Activated naive CD8-positive, alpha-beta T cell (primary cell): ENCODE data around the gene ITIH2.
"Not testable (repeated sequence)": the region's sequence is repeated elsewhere in the genome, so short reads cannot be mapped to it uniquely, and the experiment has no call there.

Source experiments
- H3K27ac Mint-ChIP-seq: one replicate; pipeline ENCODE4 v1.8.0; 2021; ENCODE audit warnings: mixed read lengths
- H3K27me3 Mint-ChIP-seq: one replicate; pipeline ENCODE4 v1.8.0; 2021; ENCODE audit warnings: mixed read lengths
- H3K36me3 Mint-ChIP-seq: one replicate; pipeline ENCODE4 v1.8.0; 2021; ENCODE audit warnings: mixed read lengths
- H3K4me1 Mint-ChIP-seq: one replicate; pipeline ENCODE4 v1.8.0; 2021; ENCODE audit warnings: low read depth, mixed read lengths
- H3K4me3 Mint-ChIP-seq: one replicate; pipeline ENCODE4 v1.8.0; 2021; ENCODE audit warnings: mild to moderate bottlenecking, mixed read lengths
- H3K9me3 Mint-ChIP-seq: one replicate; pipeline ENCODE4 v1.8.0; 2021; ENCODE audit warnings: low read depth, mixed read lengths

Gene ITIH2

DNA sequence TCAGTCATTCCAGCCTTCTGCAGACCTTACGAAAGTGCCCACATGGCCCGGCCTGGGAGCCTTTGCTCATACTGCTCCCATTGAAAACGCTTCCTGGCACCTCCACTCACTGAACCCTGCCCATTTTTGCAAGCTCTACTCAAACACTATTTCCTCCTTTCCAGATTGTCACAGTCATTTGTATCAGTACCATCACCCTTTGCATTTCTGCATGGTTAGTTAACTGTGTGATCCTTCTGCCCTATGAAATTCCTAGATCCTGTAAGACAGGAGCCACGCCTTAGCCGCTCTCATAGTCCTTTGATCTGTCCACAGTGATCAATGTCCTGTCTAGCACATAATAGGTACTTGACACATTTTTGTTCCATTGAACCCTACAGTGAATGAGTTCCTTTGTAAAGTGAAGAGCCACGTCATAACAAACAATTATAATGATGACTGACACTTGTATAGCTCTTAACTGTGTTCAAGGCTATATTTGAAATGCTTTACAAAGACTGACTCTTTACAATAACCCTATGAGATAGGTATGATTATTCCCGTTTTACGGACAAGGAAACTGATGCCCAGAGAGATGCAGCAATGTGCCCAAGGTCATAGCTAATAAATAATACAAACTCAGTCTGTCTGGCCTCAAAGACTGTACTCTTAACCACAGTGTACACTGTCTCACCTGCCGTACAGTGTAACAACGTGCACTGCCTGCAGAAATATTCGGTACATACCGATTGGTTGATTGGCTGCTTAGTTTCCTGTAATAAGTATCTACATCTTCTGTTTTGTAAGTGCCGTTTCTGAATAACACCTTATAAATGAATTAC is 16.6 kb upstream of the ITIH2 start:
- H3K4me3 Mint-ChIP-seq: no peak overlapping the region
- H3K9me3 Mint-ChIP-seq: peaks cover 8% of the 10 kb centered on the region
- peaks cover 2% of the 10 kb centered on the region for H3K36me3 Mint-ChIP-seq
- H3K27ac Mint-ChIP-seq: no peak overlapping the region
- peaks cover 8% of the 10 kb centered on the region for H3K4me1 Mint-ChIP-seq
- H3K27me3 Mint-ChIP-seq: no peaks in the 10 kb centered on the region

DNA sequence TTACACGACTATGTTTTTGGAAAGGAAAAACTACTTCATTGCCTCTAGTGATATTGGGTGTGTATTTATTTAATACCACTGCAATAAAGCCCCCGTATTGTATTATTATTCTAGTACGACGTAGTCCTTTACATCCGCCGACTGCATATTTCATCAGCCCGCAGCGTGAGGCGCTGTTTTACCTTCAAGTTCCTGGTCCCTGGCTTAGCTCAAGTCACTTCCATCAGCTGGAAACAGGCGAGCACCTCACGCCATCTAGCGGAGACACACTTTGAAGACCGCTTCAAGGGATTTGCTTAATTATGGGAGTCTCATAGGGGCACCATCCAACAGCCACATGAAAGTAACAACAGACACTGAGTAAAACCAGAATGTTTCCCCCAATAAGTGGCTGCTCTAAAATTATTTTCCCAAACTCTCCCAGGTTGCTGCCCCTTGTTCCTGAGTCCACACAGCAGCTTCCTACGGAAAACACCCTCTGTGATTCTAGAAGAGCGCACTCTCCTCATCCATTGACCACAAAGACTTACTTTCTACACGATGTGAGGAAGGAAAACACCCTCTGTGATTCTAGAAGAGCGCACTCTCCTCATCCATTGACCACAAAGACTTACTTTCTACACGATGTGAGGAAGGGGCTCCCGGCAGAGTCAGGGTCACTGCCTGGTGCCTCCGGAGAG is 15.7 kb upstream of the ITIH2 start:
- Mint-ChIP-seq H3K36me3 (peaks cover 2% of the 10 kb centered on the region), H3K4me3 (peak overlapping the region; percentile 15), H3K9me3 (peaks cover 10% of the 10 kb centered on the region), H3K27me3 (no peaks in the 10 kb centered on the region), H3K27ac (no peak overlapping the region), H3K4me1 (peaks cover 8% of the 10 kb centered on the region)

DNA sequence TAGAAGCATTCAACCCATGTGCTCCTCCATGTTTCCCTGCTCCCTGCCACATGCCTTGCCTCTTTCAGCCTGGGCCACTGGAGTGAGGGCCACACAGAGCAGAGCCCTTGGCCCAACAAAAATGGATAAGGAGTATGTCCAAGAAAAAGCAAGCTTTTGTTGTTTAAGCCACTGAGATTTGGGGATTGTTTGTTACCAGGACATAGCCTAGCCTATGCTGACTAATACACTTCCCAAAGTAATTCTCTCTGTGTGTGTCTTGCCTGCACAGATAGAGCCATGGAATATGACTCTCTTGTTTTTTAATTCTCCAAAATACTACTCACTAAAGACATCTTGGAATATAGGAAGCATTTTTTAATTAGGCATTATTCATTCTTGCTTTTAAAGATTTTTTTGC is 13.5 kb upstream of the ITIH2 start:
- Mint-ChIP-seq H3K27me3 (no peaks in the 10 kb centered on the region), H3K9me3 (peaks cover 19% of the 10 kb centered on the region), H3K4me1 (peaks cover 8% of the 10 kb centered on the region), H3K27ac (no peak overlapping the region), H3K36me3 (peaks cover 8% of the 10 kb centered on the region), H3K4me3 (no peak overlapping the region)

DNA sequence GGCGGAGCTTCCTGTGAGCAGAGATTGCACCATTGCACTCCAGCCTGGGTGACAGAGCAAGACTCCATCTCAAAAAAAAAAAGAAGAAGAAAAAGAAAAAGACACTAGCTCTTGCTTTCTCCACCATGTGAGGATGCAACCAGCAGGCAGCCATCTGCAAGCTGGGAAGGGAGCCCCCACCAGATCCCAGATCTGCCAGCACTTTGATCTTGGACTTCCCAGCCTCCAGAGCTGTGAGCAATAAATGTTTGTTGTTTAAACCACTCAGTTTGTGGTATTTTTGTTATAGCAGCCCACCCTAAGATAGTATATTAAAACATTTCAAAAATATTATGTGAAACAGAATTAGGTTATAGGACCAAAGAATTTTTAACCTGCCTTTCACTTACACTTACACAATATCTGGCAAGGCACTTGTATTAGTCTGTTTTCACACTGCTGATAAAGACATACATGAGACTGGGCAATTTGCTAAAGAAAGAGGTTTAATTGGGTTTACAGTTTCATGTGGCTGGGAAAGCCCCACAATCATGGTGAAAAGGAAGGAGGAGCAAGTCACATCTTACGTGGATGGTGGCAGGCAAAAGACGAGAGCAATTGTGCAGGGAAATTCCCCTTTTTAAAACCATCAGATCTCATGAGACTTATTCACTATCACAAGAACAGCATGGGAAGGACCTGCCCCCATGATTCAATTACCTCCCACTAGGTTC is 12.1 kb upstream of the ITIH2 start:
- H3K36me3 Mint-ChIP-seq: not testable (repeated sequence)

DNA sequence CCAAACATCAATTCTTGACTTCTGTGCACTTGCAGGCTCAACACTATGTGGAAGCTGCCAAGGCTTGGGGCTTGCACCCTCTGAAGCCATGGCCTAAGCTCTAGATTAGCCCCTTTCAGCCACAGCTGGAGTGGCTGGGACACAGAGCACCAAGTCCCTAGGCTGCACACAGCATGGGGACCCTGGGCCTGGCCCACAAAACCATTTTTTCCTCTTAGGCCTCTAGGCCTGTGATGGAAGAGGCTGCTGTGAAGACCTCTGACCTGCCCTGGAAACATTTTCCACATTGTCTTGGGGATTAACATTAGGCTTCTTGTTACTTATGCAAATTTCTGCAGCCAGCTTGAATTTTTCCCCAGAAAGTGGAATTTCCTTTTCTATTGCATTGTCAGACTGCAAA is 10.7 kb upstream of the ITIH2 start:
- H3K4me3 Mint-ChIP-seq, H3K4me1 Mint-ChIP-seq, H3K27ac Mint-ChIP-seq, H3K27me3 Mint-ChIP-seq, H3K36me3 Mint-ChIP-seq: not testable (repeated sequence)
- H3K9me3 Mint-ChIP-seq: peaks cover 19% of the 10 kb centered on the region

More for the DNA sequence above, 12.1 kb upstream of the ITIH2 start:
- not testable (repeated sequence) for H3K27me3 Mint-ChIP-seq, H3K4me3 Mint-ChIP-seq, H3K4me1 Mint-ChIP-seq, H3K27ac Mint-ChIP-seq
- peaks cover 19% of the 10 kb centered on the region for H3K9me3 Mint-ChIP-seq

DNA sequence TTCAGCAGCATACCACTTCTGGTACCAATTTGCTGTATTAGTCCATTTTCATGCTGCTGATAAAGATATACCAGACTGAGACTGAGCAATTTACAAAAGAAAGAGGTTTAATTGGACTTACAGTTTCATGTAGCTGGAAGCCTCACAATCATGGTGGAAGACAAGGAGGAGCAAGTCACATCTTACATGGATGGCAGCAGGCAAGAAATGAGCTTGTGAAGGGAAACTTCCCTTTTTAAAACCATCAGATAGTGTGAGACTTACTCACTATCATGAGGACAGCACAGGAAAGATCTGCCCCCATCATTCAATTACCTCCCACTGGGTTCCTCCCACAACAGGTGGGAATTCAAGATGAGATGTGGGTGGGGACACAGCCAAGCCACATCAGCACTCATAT is 9.9 kb upstream of the ITIH2 start:
- H3K4me3 Mint-ChIP-seq: not testable (repeated sequence)

DNA sequence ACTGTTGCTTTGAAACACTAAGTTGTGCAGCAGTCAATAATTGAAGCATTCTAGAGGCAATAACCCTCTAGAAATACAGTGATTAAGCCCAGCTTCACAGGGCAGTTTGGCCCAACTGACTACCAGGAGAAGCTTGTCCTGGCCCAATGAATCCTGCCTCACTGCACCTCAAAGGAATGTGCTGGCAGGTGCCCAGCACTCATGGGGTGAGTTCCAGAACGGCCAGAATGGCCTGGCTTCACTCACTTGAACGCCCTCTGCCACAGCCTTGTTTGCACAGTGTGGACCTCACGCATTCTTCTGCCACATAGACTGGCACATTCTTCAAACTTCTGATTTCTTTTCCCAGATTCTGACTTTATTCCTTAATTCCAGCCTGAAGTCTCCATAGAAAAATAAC is 6.6 kb upstream of the ITIH2 start:
- H3K36me3 Mint-ChIP-seq: peaks cover 5% of the 10 kb centered on the region
- no peak overlapping the region for H3K27ac Mint-ChIP-seq
- H3K4me3 Mint-ChIP-seq: no peak overlapping the region
- peaks cover 11% of the 10 kb centered on the region for H3K9me3 Mint-ChIP-seq
- peaks cover 14% of the 10 kb centered on the region for H3K27me3 Mint-ChIP-seq
- no peaks in the 10 kb centered on the region for H3K4me1 Mint-ChIP-seq

More for the DNA sequence above, 9.9 kb upstream of the ITIH2 start:
- not testable (repeated sequence) for H3K27me3 Mint-ChIP-seq, H3K27ac Mint-ChIP-seq, H3K36me3 Mint-ChIP-seq, H3K4me1 Mint-ChIP-seq
- H3K9me3 Mint-ChIP-seq: peaks cover 19% of the 10 kb centered on the region

DNA sequence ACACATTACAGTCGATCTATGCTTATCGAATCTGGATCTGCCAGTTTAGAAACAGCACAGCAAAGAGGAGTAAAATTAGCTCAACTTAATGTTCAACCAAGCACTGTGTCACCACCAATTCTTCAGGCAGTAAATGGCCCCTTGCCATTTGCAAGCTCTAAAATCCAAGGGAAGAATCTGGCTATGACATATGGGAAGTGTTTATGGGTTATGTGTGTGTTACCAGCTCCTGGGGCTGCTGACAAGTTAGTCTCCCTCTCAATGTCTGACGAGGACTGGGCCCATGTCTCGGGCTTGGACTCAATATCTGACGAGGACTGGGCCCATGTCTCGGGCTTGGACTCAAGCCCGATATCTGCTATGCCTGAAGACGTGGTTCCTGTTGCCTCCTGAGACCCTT is 5.7 kb upstream of the ITIH2 start:
- Mint-ChIP-seq H3K4me1 (no peaks in the 10 kb centered on the region), H3K9me3 (peaks cover 10% of the 10 kb centered on the region), H3K27ac (no peak overlapping the region), H3K36me3 (peaks cover 5% of the 10 kb centered on the region), H3K4me3 (no peak overlapping the region), H3K27me3 (peaks cover 19% of the 10 kb centered on the region)

DNA sequence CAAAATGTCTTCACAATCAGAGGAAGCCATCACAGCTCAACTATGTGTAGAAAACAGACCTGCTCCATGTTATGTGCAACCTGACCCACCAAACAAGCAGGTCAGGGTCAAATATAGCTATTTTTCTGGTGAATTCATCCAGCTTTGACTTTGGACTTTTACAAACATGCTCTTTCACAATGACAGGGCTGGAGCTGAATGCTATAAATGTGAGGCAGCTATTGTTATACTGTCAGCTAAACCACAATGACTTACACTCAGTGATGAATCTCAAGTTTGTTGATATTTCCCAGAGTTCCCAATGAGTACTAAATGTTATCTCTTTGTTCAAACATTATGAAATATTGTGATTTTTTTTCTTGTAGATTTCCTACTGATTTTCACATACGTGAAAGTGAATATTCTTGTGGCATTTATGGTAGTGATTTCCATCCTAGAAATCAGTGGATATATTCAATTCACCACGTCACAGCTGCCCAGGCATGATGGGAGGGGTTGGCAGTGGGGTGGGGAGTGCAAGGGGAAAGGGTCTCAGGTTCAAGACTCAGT is 2.5 kb upstream of the ITIH2 start:
- H3K9me3 Mint-ChIP-seq: no peaks in the 10 kb centered on the region
- no peak overlapping the region for H3K4me3 Mint-ChIP-seq
- H3K27me3 Mint-ChIP-seq: peaks cover 31% of the 10 kb centered on the region
- H3K27ac Mint-ChIP-seq: no peak overlapping the region
- H3K4me1 Mint-ChIP-seq: no peaks in the 10 kb centered on the region
- no peaks in the 10 kb centered on the region for H3K36me3 Mint-ChIP-seq

DNA sequence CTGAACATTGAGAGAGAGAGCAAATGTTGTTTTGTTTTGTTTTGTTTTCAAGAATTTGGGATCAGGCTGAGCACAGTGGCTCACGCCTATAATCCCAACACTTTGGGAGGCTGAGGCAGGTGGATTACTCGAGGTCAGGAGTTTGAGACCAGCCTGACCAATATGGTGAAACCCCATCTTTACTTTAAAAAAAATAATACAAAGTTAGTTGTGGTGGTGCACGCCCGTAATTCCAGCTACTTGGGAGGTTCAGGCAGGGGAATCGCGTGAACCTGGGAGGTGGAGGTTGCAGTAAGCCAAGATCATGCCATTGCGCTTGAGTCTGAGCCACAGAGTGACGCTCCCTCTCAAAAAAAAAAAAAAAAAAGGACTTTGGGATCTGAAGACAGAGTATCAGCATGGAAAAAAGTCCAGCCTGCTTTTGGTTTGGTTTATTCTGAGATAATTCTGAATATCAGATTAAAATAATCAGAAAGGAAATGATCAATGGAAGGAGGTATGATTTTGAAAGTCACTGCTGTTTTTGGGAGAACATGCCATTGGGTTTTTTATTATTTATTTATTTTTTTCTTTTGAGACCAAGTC is 1.9 kb upstream of the ITIH2 start:
- H3K4me3 Mint-ChIP-seq: no peak overlapping the region
- H3K9me3 Mint-ChIP-seq: no peaks in the 10 kb centered on the region
- H3K27ac Mint-ChIP-seq: no peak overlapping the region
- no peaks in the 10 kb centered on the region for H3K36me3 Mint-ChIP-seq
- peaks cover 33% of the 10 kb centered on the region for H3K27me3 Mint-ChIP-seq
- H3K4me1 Mint-ChIP-seq: no peaks in the 10 kb centered on the region

DNA sequence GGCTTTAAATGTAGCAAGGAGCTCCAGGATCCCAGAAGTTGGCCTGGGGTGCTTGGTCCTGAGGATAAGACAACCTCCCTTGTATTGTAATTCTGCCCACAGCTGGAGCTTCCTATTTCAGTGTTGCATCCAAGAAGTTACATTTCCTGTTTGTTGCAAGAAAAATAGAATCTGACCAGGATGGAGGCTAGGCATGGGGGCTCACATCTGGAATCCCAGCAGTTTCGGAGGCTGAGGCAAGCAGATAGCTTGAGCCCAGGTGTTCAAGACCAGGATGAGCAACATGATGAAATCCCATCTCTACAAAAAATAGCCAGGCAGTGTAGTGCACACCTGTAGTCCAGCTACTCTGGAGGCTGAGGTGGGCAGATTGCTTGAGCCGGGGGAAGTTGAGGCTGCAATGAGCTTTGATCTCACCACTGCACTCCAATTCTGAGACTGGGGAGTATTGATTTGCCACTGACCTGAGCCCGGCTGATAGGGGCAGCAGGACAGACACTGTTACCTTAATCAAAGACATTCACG is 766 bp upstream of the ITIH2 start:
- Mint-ChIP-seq H3K27ac (no peak overlapping the region), H3K4me3 (no peak overlapping the region), H3K27me3 (peaks cover 33% of the 10 kb centered on the region), H3K36me3 (no peaks in the 10 kb centered on the region), H3K4me1 (no peaks in the 10 kb centered on the region), H3K9me3 (no peaks in the 10 kb centered on the region)

DNA sequence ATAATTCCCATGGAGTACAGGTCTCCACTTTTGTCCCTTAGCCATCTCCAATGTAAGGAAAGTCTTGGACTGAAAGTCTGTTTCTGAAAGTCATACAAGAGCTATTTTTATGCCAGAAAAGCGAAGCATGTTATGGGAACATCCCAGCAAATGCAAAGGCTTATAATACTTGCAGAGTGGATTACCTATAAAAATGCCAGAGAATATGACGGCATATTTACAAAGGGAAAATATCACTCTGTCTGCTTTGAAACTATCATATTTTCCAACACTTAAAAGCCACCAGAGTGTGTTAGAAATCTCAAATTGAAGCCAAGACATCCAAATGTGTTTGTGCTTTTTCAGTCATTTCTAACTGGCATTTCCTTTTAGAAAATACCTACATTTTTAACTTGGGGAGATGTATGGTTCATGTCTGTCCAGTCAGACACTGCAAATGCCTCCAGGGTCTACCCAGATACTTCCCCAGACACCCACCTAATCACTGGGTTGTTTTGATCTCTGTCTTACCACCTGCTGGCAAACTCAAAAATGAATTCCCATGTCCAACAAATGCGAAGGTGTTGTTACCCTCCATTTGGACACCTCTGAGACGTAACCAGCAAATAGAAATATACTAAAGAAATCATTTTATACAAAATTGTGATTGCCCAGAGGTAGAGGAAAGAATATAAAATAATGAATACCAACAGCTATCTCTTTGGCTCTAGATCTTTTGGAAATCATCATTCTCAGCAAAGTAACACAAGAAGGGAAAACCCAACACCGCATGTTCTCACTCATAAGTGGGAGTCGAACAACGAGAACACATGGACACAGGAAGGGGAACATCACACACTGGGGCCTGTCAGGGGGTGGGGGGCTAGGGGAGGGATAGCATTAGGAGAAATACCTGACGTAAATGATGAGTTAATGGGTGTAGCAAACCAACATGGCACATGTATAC is 1.2 kb downstream of the ITIH2 start:
- Mint-ChIP-seq H3K36me3 (no peaks in the 10 kb centered on the region), H3K4me3 (no peak overlapping the region), H3K9me3 (no peaks in the 10 kb centered on the region), H3K27ac (no peak overlapping the region), H3K4me1 (no peaks in the 10 kb centered on the region), H3K27me3 (peaks cover 28% of the 10 kb centered on the region)

DNA sequence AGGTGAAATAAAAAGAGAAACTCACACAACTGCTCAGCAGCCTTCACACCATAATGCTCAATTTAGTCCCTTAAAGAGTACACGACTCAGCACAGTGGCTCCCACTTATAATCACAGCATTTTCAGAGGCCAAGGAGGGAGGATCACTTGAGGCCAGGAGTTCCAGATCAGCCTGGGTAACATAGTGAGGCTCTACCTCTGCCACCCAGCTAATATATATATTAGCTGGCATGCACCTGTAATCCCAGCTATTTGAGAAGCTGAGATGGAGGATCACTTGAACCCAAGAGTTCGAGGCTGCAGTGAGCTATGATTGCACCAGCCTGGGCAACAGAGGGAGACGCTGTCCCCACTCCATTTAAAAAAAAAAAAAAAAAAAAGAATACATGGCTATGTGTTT is 2.2 kb downstream of the ITIH2 start:
- Mint-ChIP-seq H3K36me3 (no peaks in the 10 kb centered on the region), H3K27me3 (peaks cover 24% of the 10 kb centered on the region), H3K9me3 (no peaks in the 10 kb centered on the region), H3K4me1 (no peaks in the 10 kb centered on the region), H3K4me3 (no peak overlapping the region), H3K27ac (no peak overlapping the region)
